HG03139 (cell line): ENCODE data around the gene TOP3A.
"Not testable (repeated sequence)": the region's sequence is repeated elsewhere in the genome, so short reads cannot be mapped to it uniquely, and the experiment has no call there.

Experiments
- ATAC-seq: cut with Tn5 transposase; IDR thresholded peaks from one replicate; pipeline ENCODE4 v1.9.1; 2021; ENCODE audit not compliant: unreplicated experiment

Gene TOP3A

GRCh38 chr17:18324140-18325050 is 9.6 kb upstream of the TOP3A start:
- ATAC-seq, result no peak

- no peak for ATAC-seq
Observed at GRCh38 chr17:18323507-18324139, 8.8 kb upstream of the TOP3A start.

DNA sequence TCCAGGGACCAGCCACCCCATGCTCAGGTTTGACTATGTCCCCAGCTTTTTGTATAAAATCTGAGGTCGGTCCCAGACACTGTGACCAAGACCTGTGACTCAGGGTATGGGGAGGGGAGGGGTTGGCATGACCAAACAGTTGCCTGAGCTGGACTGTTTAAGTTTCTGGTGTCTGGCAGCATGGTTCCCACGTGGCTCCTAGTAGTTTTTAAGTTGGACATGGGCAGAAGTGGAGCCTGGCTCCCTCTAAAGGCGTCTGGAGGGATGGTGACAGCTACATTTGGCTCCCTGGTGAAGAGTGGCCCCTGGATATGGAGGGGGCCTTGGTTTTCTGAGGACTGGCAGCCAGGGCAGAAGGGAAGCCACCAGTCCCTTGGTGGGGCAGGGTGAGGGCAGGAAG is 8.2 kb upstream of the TOP3A start:
- ATAC-seq, result no peak

GRCh38 chr17:18322522-18322921 is 7.7 kb upstream of the TOP3A start:
- ATAC-seq, result no peak

- no peak for ATAC-seq
Observed at GRCh38 chr17:18321309-18321708, 6.5 kb upstream of the TOP3A start.

DNA sequence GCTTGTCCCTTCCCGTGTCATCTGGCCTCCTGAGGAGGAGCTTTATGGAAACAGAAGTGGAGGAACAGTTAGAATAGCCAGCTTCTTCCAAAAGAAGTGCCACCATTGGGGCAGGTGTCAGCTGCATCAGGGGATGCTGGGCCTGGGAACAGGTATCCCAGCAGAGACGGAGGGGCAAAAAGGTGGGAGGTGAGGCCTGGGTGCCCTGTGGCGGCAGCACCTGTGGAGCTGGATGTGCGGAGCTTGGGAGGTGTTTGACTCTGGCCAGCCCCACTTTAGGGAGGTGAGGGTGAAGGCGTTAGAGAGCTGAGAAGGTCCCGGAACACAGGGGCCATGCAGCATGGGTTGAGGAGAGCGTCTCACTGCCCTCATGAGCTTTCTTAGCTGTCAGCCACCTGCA is 5.5 kb upstream of the TOP3A start:
- no peak for ATAC-seq

- no peak for ATAC-seq
Observed at GRCh38 chr17:18319604-18320256, 4.9 kb upstream of the TOP3A start.

DNA sequence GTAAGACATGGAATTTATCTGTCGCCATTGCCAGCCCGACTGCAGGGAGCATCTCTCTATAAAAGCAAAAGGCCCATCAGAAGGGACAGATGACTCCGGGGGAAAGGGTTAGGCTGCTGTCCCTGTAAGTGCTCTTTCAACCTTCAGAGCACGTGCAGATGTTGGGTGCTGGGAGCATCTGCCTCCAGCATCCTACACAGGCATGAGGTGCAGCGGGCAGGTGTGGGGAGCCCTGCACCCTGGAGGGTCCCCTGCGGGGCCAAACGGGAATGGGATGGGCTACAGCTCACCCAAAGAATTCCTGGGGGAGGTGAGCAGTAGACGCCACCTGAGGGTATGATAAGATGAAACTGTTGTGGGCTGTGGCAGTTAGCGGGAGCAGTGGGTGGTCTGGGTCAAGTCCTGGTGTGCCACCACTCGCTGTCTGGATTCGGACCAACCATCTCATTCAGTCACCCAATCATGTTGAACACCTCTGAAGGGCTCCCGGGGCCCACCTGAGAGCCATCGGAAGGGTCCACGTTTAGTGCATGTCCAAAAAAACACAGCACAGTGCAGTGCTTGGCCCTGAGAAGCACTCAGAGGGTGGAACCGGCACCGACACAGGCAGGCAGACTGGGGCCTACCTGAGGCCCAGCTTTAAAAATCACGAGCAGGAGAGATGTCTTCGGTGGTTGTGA is 4.1 kb upstream of the TOP3A start:
- ATAC-seq, result no peak

DNA sequence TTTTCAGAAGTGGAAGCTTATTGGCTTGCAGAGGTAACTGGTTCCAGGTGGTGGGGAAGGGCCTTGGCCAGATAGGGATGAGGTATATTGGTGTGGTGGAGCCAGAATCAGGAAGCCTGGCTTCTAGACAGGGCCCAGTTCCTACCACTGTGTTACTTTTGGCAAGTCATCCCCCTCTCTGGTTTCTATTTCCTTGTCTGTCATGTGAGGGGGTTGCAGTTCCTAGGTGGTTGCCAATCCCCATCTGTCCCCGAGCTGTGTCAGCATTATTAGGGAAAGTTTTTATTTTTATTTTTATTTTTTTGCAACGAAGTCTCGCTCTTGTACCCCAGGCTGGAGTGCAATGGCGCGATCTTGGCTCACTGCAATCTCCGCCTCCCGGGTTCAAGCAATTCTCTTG is 3.3 kb upstream of the TOP3A start:
- no peak for ATAC-seq

DNA sequence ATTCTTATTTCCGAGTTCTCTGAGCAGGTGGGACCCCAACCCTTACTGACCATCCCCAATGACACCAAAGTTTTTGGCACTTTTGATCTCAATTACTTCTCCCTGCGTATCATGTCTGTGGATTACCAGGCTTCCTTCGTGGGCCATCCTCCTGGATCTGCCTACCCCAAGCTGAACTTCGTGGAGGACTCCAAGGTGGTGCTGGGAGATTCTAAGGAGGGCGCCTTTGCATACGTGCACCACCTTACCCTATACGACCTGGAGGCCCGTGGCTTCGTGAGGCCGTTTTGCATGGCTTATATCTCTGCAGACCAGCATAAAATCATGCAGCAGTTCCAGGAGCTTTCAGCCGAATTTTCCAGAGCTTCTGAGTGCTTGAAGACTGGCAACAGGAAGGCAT is 1.2 kb upstream of the TOP3A start:
- no peak for ATAC-seq

- ATAC-seq, result peak; percentile 4
Observed at GRCh38 chr17:18315562-18315922, 748 bp upstream of the TOP3A start.

GRCh38 chr17:18314059-18314730 is 599 bp downstream of the TOP3A start:
- ATAC-seq, result no peak

DNA sequence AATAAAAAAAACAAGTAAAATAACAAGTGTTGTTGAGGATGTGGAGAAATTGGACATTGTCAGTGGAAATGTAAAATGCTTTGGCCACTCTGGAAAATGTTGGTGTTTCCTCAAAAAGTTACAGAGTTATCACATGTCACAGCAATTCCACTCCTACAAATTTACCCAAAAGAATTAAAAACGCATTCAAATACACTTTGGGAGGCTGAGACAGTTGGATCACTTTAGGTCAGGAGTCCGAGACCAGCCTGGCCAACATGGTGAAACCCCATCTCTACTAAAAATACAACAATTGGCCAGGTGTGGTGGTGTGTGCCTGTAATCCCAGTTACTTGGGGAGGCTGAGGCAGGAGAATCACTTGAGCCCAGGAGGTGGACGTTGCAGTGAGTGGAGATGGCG is 5.6 kb downstream of the TOP3A start:
- no peak for ATAC-seq

GRCh38 chr17:18303206-18303605 is 11.6 kb downstream of the TOP3A start:
- not testable (repeated sequence) for ATAC-seq

- no peak for ATAC-seq
Observed at GRCh38 chr17:18300725-18301480, 13.9 kb downstream of the TOP3A start.

GRCh38 chr17:18298061-18298460 is 16.7 kb downstream of the TOP3A start:
- ATAC-seq, result not testable (repeated sequence)

DNA sequence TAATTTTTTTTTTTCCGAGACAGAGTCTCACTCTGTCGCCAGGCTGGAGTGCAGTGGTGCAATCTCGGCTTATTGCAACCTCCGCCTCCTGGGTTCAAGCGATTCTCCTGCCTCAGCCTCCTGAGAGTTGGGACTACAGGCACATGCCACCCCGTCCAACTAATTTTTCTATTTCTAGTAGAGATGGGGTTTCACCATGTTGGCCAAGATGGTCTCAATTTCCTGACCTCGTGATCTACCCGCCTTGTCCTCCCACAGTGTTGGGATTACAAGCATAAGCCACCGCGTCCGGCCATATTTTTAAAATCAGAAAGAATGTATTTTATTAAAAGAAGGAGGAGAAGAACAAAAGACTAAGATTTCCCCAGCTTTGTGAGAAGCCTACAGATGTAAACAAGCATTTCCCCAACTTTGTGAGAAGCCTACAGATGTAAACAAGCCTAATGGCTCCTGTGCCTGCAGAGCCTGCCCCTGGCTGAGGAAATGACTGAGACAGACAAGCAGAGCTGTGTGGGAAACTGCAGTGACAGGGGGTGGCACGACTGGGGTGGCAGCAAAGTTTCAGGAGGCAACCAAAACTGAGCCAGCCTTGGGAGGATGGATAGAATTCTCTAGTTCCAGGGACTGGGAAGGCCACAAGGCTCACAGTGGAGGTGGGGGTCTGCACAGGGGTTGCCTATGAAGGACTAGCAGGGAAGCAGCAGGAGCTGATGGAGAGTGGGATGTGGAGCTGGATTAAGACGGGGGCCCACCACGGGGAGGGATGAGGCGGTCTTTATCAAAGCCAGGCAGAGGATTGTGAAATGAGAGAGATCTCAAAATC is 22.9 kb downstream of the TOP3A start:
- no peak for ATAC-seq

DNA sequence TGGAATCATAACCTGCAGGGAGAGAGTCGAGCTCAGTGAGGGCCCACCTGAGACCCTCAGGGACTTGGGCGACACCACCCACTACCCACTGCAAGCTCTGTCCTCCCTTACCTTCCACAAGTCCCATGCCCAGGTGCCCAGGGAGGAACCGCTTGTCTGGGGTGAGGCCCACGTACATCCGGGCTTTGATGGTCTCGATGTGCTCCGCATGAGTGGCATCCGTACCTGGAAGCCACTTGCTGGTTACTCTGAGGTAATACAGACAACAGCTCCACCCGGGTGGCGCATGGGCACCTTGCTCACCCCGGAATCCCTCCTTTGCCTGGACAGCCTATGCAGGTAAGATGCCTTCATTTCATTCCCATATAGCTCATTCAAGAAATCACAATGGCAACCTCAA is 29.5 kb downstream of the TOP3A start:
- ATAC-seq, result no peak

- ATAC-seq, result no peak
Observed at GRCh38 chr17:18281788-18282187, 33.0 kb downstream of the TOP3A start.
